ENCODE results near the gene ZNF343.

The ZNF343 gene

GRCh38 chr20:2508631-2509467 is at the start of gene ZNF343:
TSS of gene ZNF343 (minus strand) at chr20:2508915. CDS start at chr20:2493895, 15,020 bp downstream.
- Histone ChIP-seq H3K4me3 (ENCODE audit: low read depth, low read length) (peak within 1 kb of the TSS; percentile 71), H3K9me3 (ENCODE audit: control insufficient read depth, low read length) (no peaks in the 10 kb centered on the region), H3K4me1 (no peaks in the 10 kb centered on the region), H3K79me2 (peaks cover 15% of the 10 kb centered on the region), H3K27me3 (ENCODE audit: control insufficient read depth, insufficient read depth, low read length) (no peaks in the 10 kb centered on the region), H3K9ac (peak within 1 kb of the TSS; percentile 77), H3K27ac (peak within 1 kb of the TSS; percentile 85), H3K36me3 (ENCODE audit: control insufficient read depth, insufficient read depth, low read length) (no peaks in the 10 kb centered on the region), H2AFZ (peak within 1 kb of the TSS; percentile 71), H3K4me2 (ENCODE audit: low read length) (peak within 1 kb of the TSS; percentile 79)
- no peak for TF ChIP-seq CTCF (IDR thresholded peaks at IDR 0.05)

- no peak overlapping the region for H3K27ac ChIP-seq
- no peaks in the 10 kb centered on the region for H3K27me3 ChIP-seq (ENCODE audit: control insufficient read depth, insufficient read depth, low read length)
- no peak overlapping the region for H3K9ac ChIP-seq
- H3K4me1 ChIP-seq = no peaks in the 10 kb centered on the region
- no peaks in the 10 kb centered on the region for H3K79me2 ChIP-seq
- H2AFZ ChIP-seq = peak overlapping the region; percentile 74
- no peak overlapping the region for H3K4me3 ChIP-seq (ENCODE audit: low read depth, low read length)
- H3K4me2 ChIP-seq (ENCODE audit: low read length) = peak overlapping the region; percentile 69
- TF ChIP-seq CTCF (IDR thresholded peaks at IDR 0.05) = no peak
- no peaks in the 10 kb centered on the region for H3K36me3 ChIP-seq (ENCODE audit: control insufficient read depth, insufficient read depth, low read length)
- H3K9me3 ChIP-seq (ENCODE audit: control insufficient read depth, low read length) = no peaks in the 10 kb centered on the region
Measured at GRCh38 chr20:2557873-2558580, 49.3 kb upstream of the ZNF343 start.

GRCh38 chr20:2545594-2545993 is 36.9 kb upstream of the ZNF343 start:
- no peak for TF ChIP-seq CTCF (IDR thresholded peaks at IDR 0.05)
- no peak overlapping the region for H3K9ac ChIP-seq

GRCh38 chr20:2544211-2544610 is 35.5 kb upstream of the ZNF343 start:
- Histone ChIP-seq H3K36me3 (ENCODE audit: control insufficient read depth, insufficient read depth, low read length) (no peaks in the 10 kb centered on the region), H3K4me2 (ENCODE audit: low read length) (no peak overlapping the region), H3K4me1 (no peaks in the 10 kb centered on the region), H3K27me3 (ENCODE audit: control insufficient read depth, insufficient read depth, low read length) (no peaks in the 10 kb centered on the region), H3K9ac (no peak overlapping the region), H2AFZ (no peak overlapping the region), H3K4me3 (ENCODE audit: low read depth, low read length) (no peak overlapping the region), H3K79me2 (no peaks in the 10 kb centered on the region), H3K27ac (no peak overlapping the region), H3K9me3 (ENCODE audit: control insufficient read depth, low read length) (no peaks in the 10 kb centered on the region)
- no peak for TF ChIP-seq CTCF (IDR thresholded peaks at IDR 0.05)

More at GRCh38 chr20:2545594-2545993, 36.9 kb upstream of the ZNF343 start:
- Histone ChIP-seq H2AFZ (no peak overlapping the region), H3K9me3 (ENCODE audit: control insufficient read depth, low read length) (no peaks in the 10 kb centered on the region), H3K79me2 (no peaks in the 10 kb centered on the region), H3K4me3 (ENCODE audit: low read depth, low read length) (no peak overlapping the region), H3K4me2 (ENCODE audit: low read length) (no peak overlapping the region), H3K4me1 (no peaks in the 10 kb centered on the region), H3K27me3 (ENCODE audit: control insufficient read depth, insufficient read depth, low read length) (no peaks in the 10 kb centered on the region), H3K27ac (no peak overlapping the region), H3K36me3 (ENCODE audit: control insufficient read depth, insufficient read depth, low read length) (no peaks in the 10 kb centered on the region)

All from parathyroid adenoma (tissue), 2 donors.